WERI-Rb-1 (cell line): ENCODE data around the gene FGFR2.

Source experiments
- DNase-seq: peaks from one replicate; pipeline ENCODE4 v3.0.0-alpha.2; 2020
- H3K27ac ChIP-seq: fragments of 250-450 bp; sonication (Bioruptor Pico); 2 replicates; pipeline ENCODE4 v1.5.1; 2020; ENCODE audit warnings: mild to moderate bottlenecking, moderate library complexity
- H3K27me3 ChIP-seq: fragments of 250-450 bp; sonication (Bioruptor Pico); 2 replicates; pipeline ENCODE4 v1.5.1; 2021; ENCODE audit warnings: mild to moderate bottlenecking, low read depth, moderate library complexity; ENCODE audit not compliant: insufficient read depth, severe bottlenecking
- H3K36me3 ChIP-seq: fragments of 250-450 bp; sonication (Bioruptor Pico); 2 replicates; pipeline ENCODE4 v1.5.1; 2020; ENCODE audit warnings: mild to moderate bottlenecking, moderate library complexity
- H3K4me3 ChIP-seq: 2 replicates; pipeline ENCODE4 v1.5.1; 2011; ENCODE audit warnings: low read depth, mild to moderate bottlenecking, control low read depth, low read length
- H3K9me3 ChIP-seq: fragments of 250-450 bp; sonication (Bioruptor Pico); 2 replicates; pipeline ENCODE4 v1.5.1; 2021; ENCODE audit warnings: mild to moderate bottlenecking, moderate library complexity; ENCODE audit not compliant: severe bottlenecking
- CTCF ChIP-seq: IDR thresholded peaks from 2 replicates; pipeline ENCODE4 v1.5.1; 2011; ENCODE audit warnings: low read depth, mild to moderate bottlenecking, control low read depth, inconsistent platforms, low read length

The FGFR2 gene

GRCh38 chr10:121615435-121615793, 17.2 kb upstream of the FGFR2 start:
- Histone ChIP-seq H3K27ac (no peak overlapping the region), H3K36me3 (no peaks in the 10 kb centered on the region), H3K9me3 (peaks cover 2% of the 10 kb centered on the region), H3K27me3 (no peaks in the 10 kb centered on the region), H3K4me3 (no peak overlapping the region)
- no peak for DNase-seq
- no peak for TF ChIP-seq CTCF

- no peak for DNase-seq
- H3K36me3 ChIP-seq, result no peaks in the 10 kb centered on the region
- H3K27ac ChIP-seq, result no peak overlapping the region
Measured at GRCh38 chr10:121614613-121615434, 16.6 kb upstream of the FGFR2 start.

GRCh38 chr10:121613456-121613855, 15.2 kb upstream of the FGFR2 start:
- no peak for TF ChIP-seq CTCF
- Histone ChIP-seq H3K9me3 (no peaks in the 10 kb centered on the region), H3K4me3 (no peak overlapping the region), H3K27ac (no peak overlapping the region), H3K36me3 (no peaks in the 10 kb centered on the region), H3K27me3 (no peaks in the 10 kb centered on the region)
- DNase-seq, result no peak

More at GRCh38 chr10:121614613-121615434, 16.6 kb upstream of the FGFR2 start:
- TF ChIP-seq CTCF, result no peak
- H3K9me3 ChIP-seq, result peaks cover 2% of the 10 kb centered on the region
- no peak overlapping the region for H3K4me3 ChIP-seq
- no peaks in the 10 kb centered on the region for H3K27me3 ChIP-seq

- TF ChIP-seq CTCF, result no peak
- Histone ChIP-seq H3K36me3 (no peaks in the 10 kb centered on the region), H3K27ac (no peak overlapping the region), H3K27me3 (no peaks in the 10 kb centered on the region), H3K4me3 (no peak overlapping the region), H3K9me3 (no peaks in the 10 kb centered on the region)
- no peak for DNase-seq
Measured at GRCh38 chr10:121611393-121612159, 13.3 kb upstream of the FGFR2 start.

- Histone ChIP-seq H3K36me3 (no peaks in the 10 kb centered on the region), H3K27me3 (no peaks in the 10 kb centered on the region), H3K27ac (no peak overlapping the region), H3K9me3 (no peaks in the 10 kb centered on the region), H3K4me3 (no peak overlapping the region)
- TF ChIP-seq CTCF, result no peak
- DNase-seq, result no peak
Measured at GRCh38 chr10:121610798-121611323, 12.6 kb upstream of the FGFR2 start.
